GM10266 (cell line): ENCODE data around the gene SP140.
A peak's percentile ranks its signal among the peaks of the same experiment; 100 is the strongest.
"Not testable (repeated sequence)": the region's sequence is repeated elsewhere in the genome, so short reads cannot be mapped to it uniquely, and the experiment has no call there.

Experiments used
- DNase-seq: peaks from one replicate; pipeline ENCODE4 v3.0.0; 2012; ENCODE audit errors: extremely low spot score
- CTCF ChIP-seq: IDR thresholded peaks from 2 replicates; pipeline ENCODE4 v1.5.1; 2012; ENCODE audit warnings: mild to moderate bottlenecking, low read depth; ENCODE audit not compliant: control insufficient read depth, insufficient read depth; ENCODE audit errors: missing control alignments

The SP140 gene

GRCh38 chr2:230266638-230267037 lies 41.1 kb downstream of the SP140 start:
- no peak for TF ChIP-seq CTCF
- DNase-seq: no peak

DNA sequence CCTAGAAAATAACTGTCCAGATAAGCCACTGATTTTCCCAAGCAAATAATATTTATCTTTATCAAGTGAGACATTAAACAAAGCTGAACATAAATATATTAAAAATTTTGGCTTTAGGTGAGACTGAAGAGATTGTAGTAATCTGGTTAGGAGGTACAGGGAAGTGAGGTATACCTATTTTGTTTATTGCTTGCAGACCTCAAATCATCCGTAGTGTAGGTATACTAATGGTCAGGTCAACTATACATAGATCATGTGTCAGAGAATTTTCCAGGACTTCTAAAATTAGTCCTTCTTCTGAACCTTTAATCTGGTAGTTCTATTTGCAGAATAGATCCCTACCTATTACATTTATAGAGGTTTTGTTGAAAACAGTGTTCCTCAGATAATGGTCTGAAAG lies 41.5 kb downstream of the SP140 start:
- DNase-seq: no peak
- TF ChIP-seq CTCF: no peak

DNA sequence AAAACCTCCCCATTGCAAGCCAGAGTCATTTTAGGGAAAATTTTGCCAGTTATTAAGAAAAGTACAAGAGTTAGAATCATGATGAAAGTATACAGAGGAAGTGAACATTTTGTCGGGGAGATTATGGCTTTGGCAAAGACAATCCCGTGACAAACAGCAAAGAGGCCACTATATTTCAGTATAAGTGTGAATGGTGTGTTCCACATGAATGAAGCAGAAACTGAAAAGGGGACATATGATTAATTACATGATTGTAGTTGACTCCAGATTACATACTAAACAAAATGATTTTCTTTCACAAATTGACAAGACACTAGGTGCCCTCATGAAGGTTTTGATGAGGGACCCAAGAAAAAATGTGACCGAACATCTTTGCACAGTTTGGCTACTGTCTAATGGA lies 42.0 kb downstream of the SP140 start:
- peak; percentile 40 for DNase-seq
- no peak for TF ChIP-seq CTCF

- no peak for DNase-seq
- no peak for TF ChIP-seq CTCF
These were observed 43.2 kb downstream of the SP140 start for GRCh38 chr2:230268606-230269243.

GRCh38 chr2:230269715-230270114 lies 44.2 kb downstream of the SP140 start:
- TF ChIP-seq CTCF: no peak
- no peak for DNase-seq

GRCh38 chr2:230282936-230283335 lies 57.4 kb downstream of the SP140 start:
- TF ChIP-seq CTCF: no peak
- no peak for DNase-seq

DNA sequence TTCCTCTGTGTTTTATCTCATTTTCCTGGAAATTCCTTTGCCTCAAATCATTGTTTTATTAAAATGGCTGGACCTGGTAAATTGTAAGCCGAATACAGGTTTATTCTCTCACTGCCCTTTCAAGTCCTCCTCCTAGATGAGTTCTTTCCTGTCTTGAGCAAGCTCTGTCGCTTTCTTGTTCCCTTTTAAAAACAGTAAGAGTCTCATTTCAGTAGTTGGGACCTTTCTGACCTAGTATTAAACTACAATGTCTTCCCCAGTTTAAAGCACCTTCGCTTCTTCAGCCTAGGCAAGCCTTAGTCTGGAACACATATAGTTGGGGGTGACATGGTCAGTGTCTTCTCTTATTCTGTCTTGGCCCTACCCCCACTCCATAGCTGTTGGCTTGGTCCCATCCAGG lies 60.5 kb downstream of the SP140 start:
- no peak for TF ChIP-seq CTCF
- DNase-seq: no peak

- DNase-seq: not testable (repeated sequence)
These were observed 63.8 kb downstream of the SP140 start for GRCh38 chr2:230289311-230289710.
